ENCODE results near the gene GBA2. TPM values are rescaled to one million over a fixed set of nuclear protein-coding genes. Genes with fewer than 3 reads are reported as not detected.

The GBA2 gene
- polyA plus RNA-seq, 1 donor: 70.2 TPM

DNA sequence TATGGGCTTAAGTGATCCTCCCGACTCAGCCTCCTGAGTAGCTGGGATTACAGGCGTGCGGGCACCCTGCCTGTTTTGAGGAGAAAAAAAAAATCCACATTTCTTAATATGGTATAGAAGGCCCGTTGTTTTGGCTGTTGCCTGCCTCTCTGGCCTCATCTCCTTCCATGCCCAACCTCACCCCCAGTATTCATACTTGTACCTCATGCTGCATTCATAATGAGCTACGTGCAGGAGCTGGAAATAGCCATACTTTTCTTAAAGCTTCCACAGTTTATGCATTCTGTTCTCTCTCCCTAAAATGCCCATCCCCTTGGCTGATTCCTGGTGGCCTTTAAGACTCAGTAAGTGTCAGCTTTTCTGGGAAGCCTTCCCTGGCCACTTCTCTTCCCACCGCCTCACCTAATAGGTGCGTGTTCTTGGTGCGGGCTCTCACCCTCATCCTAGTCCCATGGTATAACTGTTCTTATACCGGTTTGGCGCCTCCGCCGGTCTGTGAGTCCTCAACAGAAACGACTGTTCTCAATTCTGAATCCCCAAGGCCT lies 57.2 kb downstream of the GBA2 start:
- DNase-seq (ENCODE audit: low read depth): no peak

DNA sequence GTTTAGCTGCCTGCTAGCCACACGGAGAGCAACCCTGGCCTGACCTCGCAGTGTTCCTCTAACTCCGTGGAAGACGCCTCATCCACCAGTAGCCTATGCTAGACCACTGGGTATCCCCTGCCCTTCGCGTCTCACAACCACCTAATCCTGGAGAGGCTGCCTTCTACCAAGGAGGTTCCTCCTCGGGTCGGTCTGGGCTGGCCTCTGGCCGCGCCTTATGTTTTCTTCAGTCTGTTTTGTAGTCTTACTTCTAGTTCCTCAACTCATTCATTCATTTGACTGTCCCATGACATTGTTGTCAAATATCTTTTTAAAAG lies 57.7 kb downstream of the GBA2 start:
- DNase-seq (ENCODE audit: low read depth): no peak

- no peak for DNase-seq (ENCODE audit: low read depth)
These were observed 58.3 kb downstream of the GBA2 start for GRCh38 chr9:35690614-35691333.

GRCh38 chr9:35690294-35690613 lies 58.8 kb downstream of the GBA2 start:
- DNase-seq (ENCODE audit: low read depth): no peak

DNA sequence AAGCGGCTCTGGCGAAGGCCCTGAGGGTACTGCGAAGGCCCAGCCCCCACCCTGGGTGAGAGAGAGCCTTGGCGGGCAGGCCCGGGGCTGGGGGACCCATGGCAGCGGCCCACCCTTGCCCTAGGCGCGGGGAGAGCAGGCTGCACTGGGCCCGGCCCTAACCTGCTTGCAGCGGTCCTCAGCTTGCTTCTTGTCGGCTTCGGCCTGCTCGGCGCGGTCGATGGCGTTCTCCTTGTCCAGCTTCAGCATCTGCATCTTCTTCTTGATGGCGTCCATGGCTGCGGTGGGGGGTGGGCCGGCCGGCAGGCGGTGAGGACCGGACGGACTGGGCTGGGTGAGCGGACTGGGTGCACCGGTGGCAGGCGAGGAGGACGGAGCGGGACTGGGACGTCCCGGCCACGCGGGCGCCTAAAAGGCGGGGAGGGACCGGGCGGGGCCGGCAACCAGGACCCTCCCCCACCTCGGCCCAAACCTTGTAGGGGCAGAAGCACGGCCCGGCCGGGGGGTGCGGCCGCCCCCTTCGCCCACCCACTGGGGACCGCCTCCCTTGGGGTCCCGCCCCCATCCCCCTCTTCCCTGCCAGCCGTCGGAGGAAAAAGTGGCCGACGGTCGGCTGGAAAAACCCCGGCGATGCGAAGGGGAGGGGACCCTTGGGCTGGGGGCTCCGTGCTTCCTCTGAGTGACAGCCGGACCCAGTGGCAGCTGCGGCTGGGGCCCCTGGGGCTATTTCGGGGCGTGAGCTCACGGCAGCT lies 59.3 kb downstream of the GBA2 start, which contains the start of gene TPM2:
TSS of gene TPM2 (minus strand) at position 384 of the 752 bp plus-strand sequence. CDS start at position 276, 108 bp downstream.
- DNase-seq (ENCODE audit: low read depth): no peak

DNA sequence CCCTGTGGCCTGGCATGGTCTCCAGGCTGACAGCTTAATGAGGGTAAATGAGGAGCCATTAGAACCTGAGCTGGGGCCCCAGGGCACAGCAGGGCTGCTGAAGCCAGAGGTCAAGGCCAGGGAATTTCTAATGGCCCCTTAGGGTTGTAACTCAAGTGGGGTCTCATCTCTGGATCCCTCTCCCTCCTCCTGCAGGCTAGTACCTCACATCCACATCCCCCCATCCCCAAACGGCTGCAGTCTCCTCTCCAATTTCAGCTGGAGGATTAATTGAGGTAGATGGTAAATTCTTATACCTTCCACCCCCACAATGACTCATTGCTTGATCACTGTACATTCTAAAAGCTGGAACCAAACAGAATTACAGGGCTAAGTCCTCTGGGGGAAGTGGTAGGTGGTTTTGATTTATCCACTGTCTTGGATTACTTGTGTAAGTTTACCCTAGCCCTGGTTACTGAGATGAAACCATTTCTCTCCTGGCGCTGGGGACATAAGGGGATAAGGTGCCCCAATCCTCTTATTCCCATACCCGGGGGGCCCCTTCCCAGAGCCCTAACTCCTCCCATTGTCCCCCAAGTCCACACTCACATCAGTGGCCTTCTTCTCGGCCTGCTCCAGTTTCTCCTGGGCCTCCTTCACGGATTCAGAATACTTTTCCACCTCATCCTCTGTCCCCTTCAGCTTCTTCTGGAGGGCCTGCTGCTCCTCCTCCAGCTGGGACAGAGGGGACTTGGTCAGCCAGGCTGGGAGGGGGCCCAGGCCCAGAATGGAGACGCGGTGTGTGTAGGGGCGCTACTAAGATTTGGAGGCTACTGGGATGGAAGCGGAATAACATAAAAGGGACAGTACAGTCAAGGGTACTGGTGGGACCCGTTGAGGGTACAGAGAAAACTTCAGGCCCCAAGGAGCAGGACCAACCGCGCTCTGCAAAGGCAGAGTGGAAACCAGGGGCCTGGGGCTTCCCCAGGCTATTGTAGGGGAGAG lies 60.2 kb downstream of the GBA2 start:
- DNase-seq (ENCODE audit: low read depth): no peak

DNA sequence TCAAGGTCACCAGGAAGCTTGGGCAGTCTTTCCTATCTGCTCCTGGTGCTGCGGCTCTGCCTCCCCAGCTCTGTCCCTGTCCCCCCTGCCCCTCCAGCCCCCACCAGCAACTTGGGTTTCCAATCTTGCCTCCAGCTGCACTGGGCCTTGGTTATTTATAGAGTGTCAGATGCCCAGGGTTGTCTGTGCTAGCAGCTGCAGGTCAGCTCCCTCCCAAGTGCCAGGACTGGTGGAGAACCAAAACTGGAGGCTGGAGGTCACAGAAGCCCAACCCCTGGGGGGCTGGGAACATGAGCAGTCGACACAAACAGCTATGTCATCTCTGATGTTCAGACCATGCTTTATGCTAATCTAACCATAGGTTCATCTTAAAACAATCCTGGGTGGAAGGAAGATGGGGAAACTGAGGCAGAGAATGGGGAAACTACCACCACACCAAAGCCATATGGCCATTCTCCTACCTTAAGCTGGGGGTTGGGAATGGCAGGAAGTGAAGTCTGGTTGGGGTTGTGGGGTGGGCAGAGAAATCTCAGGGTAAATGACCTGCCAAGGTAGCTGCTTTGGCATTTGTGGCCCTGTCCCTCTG lies 61.0 kb downstream of the GBA2 start:
- DNase-seq (ENCODE audit: low read depth): no peak

DNA sequence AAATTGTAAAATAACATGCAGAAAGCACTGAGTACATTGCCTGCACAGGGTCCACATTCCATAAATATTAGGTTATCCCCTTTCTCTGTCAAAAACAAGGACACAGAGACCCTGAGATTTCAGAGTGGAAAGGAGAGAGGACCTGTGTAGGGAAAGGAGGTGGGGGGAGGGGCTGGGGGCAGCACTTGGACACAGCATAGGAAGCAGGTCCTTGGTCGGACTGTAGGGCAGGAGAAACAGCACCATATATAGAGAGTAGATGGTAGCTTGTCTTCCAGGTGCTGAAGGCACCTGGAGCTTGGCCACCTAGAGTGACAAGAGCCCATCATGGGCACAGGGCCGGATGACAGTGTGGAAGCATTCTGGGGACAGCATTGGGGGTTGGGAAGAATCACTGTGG lies 61.7 kb downstream of the GBA2 start:
- no peak for DNase-seq (ENCODE audit: low read depth)

Other genes starting within 250 kb of the GBA2 start
- 42.2 TPM for gene TESK1, start 144.0 kb downstream of the GBA2 start, polyA plus RNA-seq (ENCODE audit: insufficient read length)
- 2.6 TPM for gene CD72, start 130.8 kb downstream of the GBA2 start, polyA plus RNA-seq (ENCODE audit: insufficient read length)
- not detected for gene SIT1, start 98.3 kb downstream of the GBA2 start, polyA plus RNA-seq (ENCODE audit: insufficient read length)
- not detected for gene RMRP, start 91.2 kb downstream of the GBA2 start, polyA plus RNA-seq (ENCODE audit: insufficient read length)
- gene CCDC107, start 90.9 kb downstream of the GBA2 start, polyA plus RNA-seq (ENCODE audit: insufficient read length): 22.1 TPM
- 5.6 TPM for gene ARHGEF39, start 84.0 kb downstream of the GBA2 start, polyA plus RNA-seq (ENCODE audit: insufficient read length)
- gene CA9, start 75.3 kb downstream of the GBA2 start, polyA plus RNA-seq (ENCODE audit: insufficient read length): 0.87 TPM
- gene TPM2, start 59.3 kb downstream of the GBA2 start, polyA plus RNA-seq (ENCODE audit: insufficient read length): 8,819 TPM
- 87.7 TPM for gene TLN1, start 17.0 kb downstream of the GBA2 start, polyA plus RNA-seq (ENCODE audit: insufficient read length)
- 23.5 TPM for gene CREB3, start 16.6 kb downstream of the GBA2 start, polyA plus RNA-seq (ENCODE audit: insufficient read length)
- gene RGP1, start 59 bp upstream of the GBA2 start, polyA plus RNA-seq (ENCODE audit: insufficient read length): 17.9 TPM
- 0.77 TPM for gene MSMP, start 5.0 kb upstream of the GBA2 start, polyA plus RNA-seq (ENCODE audit: insufficient read length)
- 22.4 TPM for gene NPR2, start 42.4 kb upstream of the GBA2 start, polyA plus RNA-seq (ENCODE audit: insufficient read length)
- gene SPAG8, start 63.0 kb upstream of the GBA2 start, polyA plus RNA-seq (ENCODE audit: insufficient read length): 2.3 TPM
- 30.7 TPM for gene HINT2, start 65.8 kb upstream of the GBA2 start, polyA plus RNA-seq (ENCODE audit: insufficient read length)
- gene FAM221B, start 79.5 kb upstream of the GBA2 start, polyA plus RNA-seq (ENCODE audit: insufficient read length): 0.18 TPM
- gene TMEM8B, start 80.0 kb upstream of the GBA2 start, polyA plus RNA-seq (ENCODE audit: insufficient read length): 20.3 TPM
- 0.10 TPM for gene OR13J1, start 121.2 kb upstream of the GBA2 start, polyA plus RNA-seq (ENCODE audit: insufficient read length)
- gene HRCT1, start 157.0 kb upstream of the GBA2 start, polyA plus RNA-seq (ENCODE audit: insufficient read length): 2.1 TPM
- gene SPAAR, start 160.3 kb upstream of the GBA2 start, polyA plus RNA-seq (ENCODE audit: insufficient read length): 2.2 TPM
- gene OR2S2, start 208.9 kb upstream of the GBA2 start, polyA plus RNA-seq (ENCODE audit: insufficient read length): 0.23 TPM